H9 (cell line): ENCODE measurements around the gene PAAF1. TPM values are rescaled to one million over a fixed set of nuclear protein-coding genes. Genes with fewer than 3 reads are reported as not detected.

ENCODE experiments used
- DNase-seq: peaks from one replicate; pipeline ENCODE4 v3.0.0-alpha.2; 2017
- H2AFZ ChIP-seq: one replicate; pipeline ENCODE4 v1.6.1; 2013; ENCODE audit warnings: mild to moderate bottlenecking, low read length, control low read depth, moderate library complexity
- H2AK5ac ChIP-seq: 2 replicates; pipeline ENCODE4 v1.6.1; 2013; ENCODE audit warnings: low read length, control low read depth, mixed read lengths; ENCODE audit not compliant: insufficient read length
- H2BK120ac ChIP-seq: one replicate; pipeline ENCODE4 v1.6.1; 2013; ENCODE audit warnings: low read depth, mild to moderate bottlenecking, low read length, control low read depth, inconsistent platforms; ENCODE audit not compliant: poor library complexity, severe bottlenecking
- H2BK12ac ChIP-seq: 2 replicates; pipeline ENCODE4 v1.6.1; 2013; ENCODE audit warnings: low read length, control low read depth, mixed read lengths, low read depth; ENCODE audit not compliant: insufficient read length
- H2BK15ac ChIP-seq: 2 replicates; pipeline ENCODE4 v1.6.1; 2013; ENCODE audit warnings: low read depth, low read length, control low read depth
- H2BK20ac ChIP-seq: one replicate; pipeline ENCODE4 v1.6.1; 2013; ENCODE audit warnings: low read depth, mild to moderate bottlenecking, low read length, control low read depth, inconsistent platforms; ENCODE audit not compliant: poor library complexity, severe bottlenecking
- H2BK5ac ChIP-seq: 2 replicates; pipeline ENCODE4 v1.6.1; 2013; ENCODE audit warnings: low read length, control low read depth, mixed read lengths; ENCODE audit not compliant: insufficient read length
- H3K14ac ChIP-seq: 2 replicates; pipeline ENCODE4 v1.6.1; 2013; ENCODE audit warnings: low read length, control low read depth; ENCODE audit not compliant: insufficient read depth
- H3K18ac ChIP-seq: 2 replicates; pipeline ENCODE4 v1.6.1; 2013; ENCODE audit warnings: low read depth, mild to moderate bottlenecking, mixed read lengths, low read length, control low read depth; ENCODE audit not compliant: insufficient read length
- H3K23ac ChIP-seq: 2 replicates; pipeline ENCODE4 v1.6.1; 2013; ENCODE audit warnings: low read length, control low read depth, mixed read lengths, low read depth; ENCODE audit not compliant: insufficient read length
- H3K23me2 ChIP-seq: 2 replicates; pipeline ENCODE4 v1.6.1; 2013; ENCODE audit warnings: low read depth, mild to moderate bottlenecking, mixed read lengths, low read length, control low read depth; ENCODE audit not compliant: insufficient read length, poor library complexity, severe bottlenecking
- H3K27ac ChIP-seq: 2 replicates; pipeline ENCODE4 v1.5.1; 2013; ENCODE audit warnings: low read length, control low read depth, mixed read lengths, low read depth; ENCODE audit not compliant: insufficient read length
- H3K27me3 ChIP-seq: 2 replicates; pipeline ENCODE4 v1.6.1; 2013; ENCODE audit warnings: low read length, control low read depth, inconsistent platforms; ENCODE audit not compliant: insufficient read depth
- H3K4ac ChIP-seq: 2 replicates; pipeline ENCODE4 v1.6.1; 2013; ENCODE audit warnings: low read depth, mild to moderate bottlenecking, control low read depth, inconsistent platforms, low read length, moderate library complexity
- H3K4me1 ChIP-seq: 2 replicates; pipeline ENCODE4 v1.6.1; 2013; ENCODE audit warnings: low read length, control low read depth, inconsistent platforms; ENCODE audit not compliant: insufficient read depth
- H3K4me2 ChIP-seq: 2 replicates; pipeline ENCODE4 v1.6.1; 2013; ENCODE audit warnings: low read length, control low read depth, mixed read lengths; ENCODE audit not compliant: insufficient read length, insufficient read depth
- H3K56ac ChIP-seq: 2 replicates; pipeline ENCODE4 v1.6.1; 2013; ENCODE audit warnings: low read depth, mild to moderate bottlenecking, mixed read lengths, low read length, control low read depth; ENCODE audit not compliant: insufficient read length
- H3K79me1 ChIP-seq: 2 replicates; pipeline ENCODE4 v1.6.1; 2013; ENCODE audit warnings: low read depth, mild to moderate bottlenecking, moderate library complexity, low read length, control low read depth, inconsistent platforms; ENCODE audit not compliant: insufficient read depth, poor library complexity, severe bottlenecking
- H3K79me2 ChIP-seq: 2 replicates; pipeline ENCODE4 v1.6.1; 2013; ENCODE audit warnings: low read length, control low read depth, inconsistent platforms; ENCODE audit not compliant: insufficient read depth
- H3K9ac ChIP-seq: 2 replicates; pipeline ENCODE4 v1.6.1; 2013; ENCODE audit warnings: low read length, control low read depth, mixed read lengths; ENCODE audit not compliant: insufficient read length; ENCODE audit errors: extremely low read depth
- H3K9me3 ChIP-seq: one replicate; pipeline ENCODE4 v1.6.1; 2013; ENCODE audit warnings: low read depth, low read length, inconsistent platforms; ENCODE audit not compliant: control insufficient read depth
- H3T11ph ChIP-seq: one replicate; pipeline ENCODE4 v1.6.1; 2013; ENCODE audit warnings: mild to moderate bottlenecking, low read length, control low read depth, inconsistent platforms
- H4K20me1 ChIP-seq: one replicate; pipeline ENCODE4 v1.6.1; 2013; ENCODE audit not compliant: control insufficient read depth, insufficient read length, insufficient read depth
- H4K5ac ChIP-seq: 2 replicates; pipeline ENCODE4 v1.6.1; 2013; ENCODE audit warnings: low read depth, mild to moderate bottlenecking, mixed read lengths, low read length, control low read depth; ENCODE audit not compliant: insufficient read length
- H4K8ac ChIP-seq: replicated peaks from 2 replicates; pipeline ENCODE4 v1.6.1; 2013; ENCODE audit warnings: low read length, control low read depth, mixed read lengths, low read depth; ENCODE audit not compliant: insufficient read length
- H4K91ac ChIP-seq: 2 replicates; pipeline ENCODE4 v1.6.1; 2013; ENCODE audit warnings: low read depth, mild to moderate bottlenecking, moderate library complexity, mixed read lengths, low read length, control low read depth; ENCODE audit not compliant: insufficient read length
- H3K27ac Mint-ChIP-seq, 3 experiments: 2 replicates in 2 of 3; 3 replicates in 1 of 3; pipeline ENCODE4 v1.8.0; 2020 to 2021; ENCODE audit warnings: mixed read lengths in 3 of 3, mild to moderate bottlenecking in 1 of 3, moderate library complexity in 1 of 3
- H3K27me3 Mint-ChIP-seq: 2 replicates; pipeline ENCODE4 v1.8.0; 2021; ENCODE audit warnings: low read depth, mild to moderate bottlenecking, moderate library complexity, mixed read lengths
- H3K36me3 Mint-ChIP-seq, 3 experiments: 2 replicates in 2 of 3; 3 replicates in 1 of 3; pipeline ENCODE4 v1.8.0; 2020 to 2021; ENCODE audit warnings: low read depth in 3 of 3, mixed read lengths in 3 of 3; ENCODE audit not compliant: insufficient read depth in 1 of 3
- H3K4me1 Mint-ChIP-seq, 2 experiments: 2 replicates each; pipeline ENCODE4 v1.8.0; 2020; ENCODE audit warnings: mixed read lengths in 2 of 2
- H3K4me3 Mint-ChIP-seq, 2 experiments: 2 replicates in 1 of 2; 3 replicates in 1 of 2; pipeline ENCODE4 v1.8.0; 2020 to 2021; ENCODE audit warnings: mild to moderate bottlenecking in 2 of 2, mixed read lengths in 2 of 2, moderate library complexity in 1 of 2
- H3K9me3 Mint-ChIP-seq, 2 experiments: 2 replicates in 1 of 2; 3 replicates in 1 of 2; pipeline ENCODE4 v1.8.0; 2020; ENCODE audit warnings: mild to moderate bottlenecking in 2 of 2, mixed read lengths in 2 of 2, moderate library complexity in 1 of 2
- CTCF ChIP-seq: fragments of 200-600 bp; sonication (generic); conservative IDR thresholded peaks from 3 replicates; pipeline ENCODE4 v1.8.0; 2021; ENCODE audit warnings: antibody characterized with exemption, mild to moderate bottlenecking
- WGBS: extraction: QIAGEN DNeasy Blood & Tissue Kit; methylation state at CpG from one replicate; pipeline ENCODE4 v1.1.7; 2013; ENCODE audit warnings: missing lambda C conversion rate, low lambda C conversion rate, mixed read lengths; ENCODE audit not compliant: insufficient read length; ENCODE audit errors: extremely low coverage; 5-methylcytosine and 5-hydroxymethylcytosine counted together
- total RNA-seq: library from RNA; stranded (reverse); gene quantifications from 2 replicates; pipeline ENCODE4 v1.2.1, GENCODE V29; 2021

PAAF1 gene
- total RNA-seq, 1 experiment from 2014 or later: 24.3 TPM

GRCh38 chr11:73942010-73942409 lies 65.2 kb downstream of the PAAF1 start:
- H4K5ac ChIP-seq: no peak overlapping the region
- H2AFZ ChIP-seq: no peak overlapping the region
- H3K9ac ChIP-seq: no peak overlapping the region
- no peaks in the 10 kb centered on the region for H3K79me1 ChIP-seq
- no peak overlapping the region for H2AK5ac ChIP-seq
- no peak overlapping the region for H3K23ac ChIP-seq
- no peak overlapping the region for H2BK15ac ChIP-seq
- no peak for TF ChIP-seq CTCF
- H4K20me1 ChIP-seq: no peaks in the 10 kb centered on the region
- Mint-ChIP-seq H3K4me1 (no peaks in the 10 kb centered on the region), H3K4me3 (no peak overlapping the region), H3K27me3 (peaks cover 3% of the 10 kb centered on the region; the same call in 1 of the 2 replicates), H3K27ac (no peak overlapping the region), H3K36me3 (peaks cover 16 to 24% (median 19%) of the 10 kb centered on the region in 3 experiments), H3K9me3 (peaks cover 34 to 38% of the 10 kb centered on the region in 2 experiments)
- H3K4me2 ChIP-seq: no peak overlapping the region
- H2BK12ac ChIP-seq: no peak overlapping the region
- H3K4me1 ChIP-seq: no peaks in the 10 kb centered on the region
- H3K23me2 ChIP-seq: no peaks in the 10 kb centered on the region
- H2BK20ac ChIP-seq: no peak overlapping the region
- no peaks in the 10 kb centered on the region for H3K79me2 ChIP-seq
- WGBS: no CpG with 5 or more reads among the region's 1 CpG
- H3K4ac ChIP-seq: no peak overlapping the region
- no peaks in the 10 kb centered on the region for H3K27me3 ChIP-seq
- peaks cover 7% of the 10 kb centered on the region for H3K9me3 ChIP-seq
- no peak overlapping the region for H4K91ac ChIP-seq
- H3K18ac ChIP-seq: no peak overlapping the region
- DNase-seq: no peak
- H3K56ac ChIP-seq: no peak overlapping the region
- H2BK5ac ChIP-seq: no peak overlapping the region
- no peak overlapping the region for H3K27ac ChIP-seq
- no peak overlapping the region for H3T11ph ChIP-seq
- H4K8ac ChIP-seq: no peak overlapping the region
- no peak overlapping the region for H2BK120ac ChIP-seq
- no peak overlapping the region for H3K14ac ChIP-seq
